Activated CD4-positive, alpha-beta T cell treated with anti-CD3 and anti-CD28 coated beads, Interleukin-2, amount 10 ng/mL, durations not matched to agents 7 days and 5 days (primary cell): ENCODE measurements around the gene FOXB1. TPM values are rescaled to one million over a fixed set of nuclear protein-coding genes. Genes with fewer than 3 reads are reported as not detected.

Source experiments
- CTCF ChIA-PET: fragments of 350-600 bp; sonication (Branson Sonifier 250); formaldehyde crosslinking; loops from one replicate; lab custom pipeline; 2021; ENCODE audit warnings: antibody characterized with exemption; lab: Charles Lee
- POLR2A ChIA-PET: fragments of 350-600 bp; sonication (Branson Sonifier 250); formaldehyde crosslinking; loops from one replicate; lab custom pipeline; 2021; ENCODE audit warnings: antibody characterized with exemption; lab: Charles Lee
- DNase-seq: peaks from one replicate; pipeline ENCODE4 v3.0.0-alpha.2; 2020
- H3K27ac Mint-ChIP-seq: one replicate; pipeline ENCODE4 v1.8.0; 2021; ENCODE audit warnings: mild to moderate bottlenecking, moderate library complexity, mixed read lengths
- H3K27me3 Mint-ChIP-seq: one replicate; pipeline ENCODE4 v1.8.0; 2021; ENCODE audit warnings: mixed read lengths
- H3K36me3 Mint-ChIP-seq: one replicate; pipeline ENCODE4 v1.8.0; 2021; ENCODE audit warnings: low read depth, mixed read lengths
- H3K4me1 Mint-ChIP-seq: one replicate; pipeline ENCODE4 v1.8.0; 2021; ENCODE audit warnings: mixed read lengths
- H3K4me3 Mint-ChIP-seq: one replicate; pipeline ENCODE4 v1.8.0; 2021; ENCODE audit warnings: mild to moderate bottlenecking, moderate library complexity, mixed read lengths
- H3K9me3 Mint-ChIP-seq: one replicate; pipeline ENCODE4 v1.8.0; 2021; ENCODE audit warnings: mixed read lengths
- total RNA-seq, 2 experiments: library from RNA; stranded (reverse); gene quantifications; one replicate each; pipeline ENCODE4 v1.2.3, GENCODE V29; 2021

FOXB1 gene
- under 1 TPM; 0.54 to 0.57 TPM for total RNA-seq

DNA sequence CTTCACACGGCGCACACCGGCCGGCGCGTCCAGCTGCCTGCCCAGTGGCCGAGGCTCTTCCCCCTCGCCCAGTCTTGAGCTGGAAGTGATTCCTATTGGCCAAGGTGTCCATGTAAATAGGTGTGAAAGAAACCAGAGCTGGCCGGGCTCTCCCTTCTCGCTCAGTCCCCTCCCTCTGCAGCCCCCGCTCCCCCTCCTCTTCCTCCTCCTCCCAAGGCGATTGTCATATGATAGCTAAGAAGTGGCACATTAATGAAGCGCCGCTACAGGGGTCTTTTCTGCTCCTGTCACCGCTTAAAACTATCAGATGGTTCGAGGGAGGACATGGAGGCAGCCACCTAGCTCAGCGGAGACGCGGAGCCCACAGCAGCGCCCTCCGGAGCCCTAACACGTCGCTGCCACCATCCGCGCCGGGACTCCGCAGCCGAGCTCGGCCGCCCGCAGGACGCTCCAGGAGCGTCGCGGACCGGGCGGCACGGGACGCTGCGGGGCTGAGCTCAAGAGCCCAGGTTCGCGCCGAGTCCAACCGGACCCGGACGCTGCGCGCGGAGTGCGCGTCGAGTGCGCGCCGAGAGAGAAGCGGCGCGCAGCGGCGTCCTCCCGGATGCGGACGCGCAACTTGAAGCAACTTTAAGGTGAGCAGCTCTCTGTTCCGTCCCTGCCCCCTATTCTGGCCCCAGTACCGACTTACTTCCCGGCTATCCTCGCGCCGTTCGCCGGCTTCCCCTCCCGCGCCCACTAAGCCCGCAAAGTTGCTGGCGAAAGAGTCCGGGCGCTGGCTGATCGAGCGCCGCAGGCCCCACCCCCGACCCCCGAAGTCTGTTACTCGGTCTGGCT is at the start of gene FOXB1:
TSS of gene FOXB1 (plus strand) at position 303 of the 837 bp plus-strand sequence. CDS start 653 bp downstream, outside the sequence.
- Mint-ChIP-seq H3K4me1 (peaks cover 66% of the 10 kb centered on the region), H3K36me3 (peaks cover 10% of the 10 kb centered on the region), H3K27me3 (peaks cover 91% of the 10 kb centered on the region), H3K4me3 (peak within 1 kb of the TSS; percentile 91), H3K27ac (peak within 1 kb of the TSS; percentile 93), H3K9me3 (peaks cover 3% of the 10 kb centered on the region)
- ChIA-PET CTCF (interaction anchor here (0.6 to 2.1 kb wide), 9 partner anchors 10 to 224 kb away, joined by 3 to 13 read pairs (median 3); no protein-coding TSS in a partner anchor), POLR2A (interaction anchor here (0.6 kb wide), 1 partner anchor 38 kb away, joined by 3 read pairs; no protein-coding TSS in a partner anchor)
- DNase-seq, result peak; percentile 41

DNA sequence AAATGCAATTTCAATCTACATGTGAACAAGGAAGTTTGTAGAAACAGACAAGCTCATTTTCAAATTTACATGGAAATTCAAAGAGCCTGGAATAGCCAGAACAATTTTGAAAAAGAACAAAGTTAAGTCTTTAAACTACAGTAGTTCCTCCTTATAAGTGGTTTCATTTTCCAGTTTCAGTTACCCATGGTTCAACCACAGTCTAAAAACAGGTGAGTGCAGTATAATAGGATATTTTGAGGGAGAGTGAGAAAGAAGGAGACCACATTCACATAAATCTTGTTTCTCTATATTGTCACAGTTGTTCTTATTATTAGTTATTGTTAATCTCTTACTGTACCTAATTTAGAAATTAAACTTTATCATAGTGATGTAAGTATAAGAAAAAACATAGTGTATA is 45.8 kb upstream of the FOXB1 start:
- no peak for DNase-seq
- CTCF ChIA-PET, result no interaction called here
- Mint-ChIP-seq H3K9me3 (peaks cover 44% of the 10 kb centered on the region), H3K27me3 (peaks cover 23% of the 10 kb centered on the region), H3K36me3 (peaks cover 18% of the 10 kb centered on the region), H3K27ac (no peak overlapping the region), H3K4me1 (peaks cover 5% of the 10 kb centered on the region), H3K4me3 (no peak overlapping the region)
- POLR2A ChIA-PET, result no interaction called here

DNA sequence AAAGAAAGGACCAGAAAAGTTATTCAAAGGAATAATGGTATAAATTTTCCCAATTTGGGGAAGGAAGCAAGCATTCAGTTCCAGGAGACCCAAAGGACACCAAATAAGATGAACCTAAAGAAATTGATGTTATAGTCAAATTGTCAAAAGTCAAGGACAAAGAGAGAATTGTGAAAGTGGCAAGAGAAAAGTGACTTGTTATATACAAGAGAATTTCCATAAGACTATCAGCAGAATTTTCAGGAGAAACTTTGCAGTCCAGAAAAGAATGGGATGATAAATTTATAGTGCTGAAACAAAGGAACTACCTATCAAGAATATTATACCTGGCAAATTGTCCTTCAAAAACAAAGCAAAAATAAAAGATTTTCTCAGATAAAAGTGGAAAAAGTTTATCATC is 43.8 kb upstream of the FOXB1 start:
- ChIA-PET CTCF (interaction anchor here (0.6 to 1.4 kb wide), 2 partner anchors 34 to 240 kb away, joined by 3 to 4 read pairs; no protein-coding TSS in a partner anchor), POLR2A (no interaction called here)
- peaks cover 54% of the 10 kb centered on the region for H3K9me3 Mint-ChIP-seq
- H3K27ac Mint-ChIP-seq, result no peak overlapping the region
- no peak overlapping the region for H3K4me3 Mint-ChIP-seq
- DNase-seq, result no peak
- H3K36me3 Mint-ChIP-seq, result peaks cover 21% of the 10 kb centered on the region
- H3K27me3 Mint-ChIP-seq, result peaks cover 22% of the 10 kb centered on the region
- H3K4me1 Mint-ChIP-seq, result peaks cover 5% of the 10 kb centered on the region

DNA sequence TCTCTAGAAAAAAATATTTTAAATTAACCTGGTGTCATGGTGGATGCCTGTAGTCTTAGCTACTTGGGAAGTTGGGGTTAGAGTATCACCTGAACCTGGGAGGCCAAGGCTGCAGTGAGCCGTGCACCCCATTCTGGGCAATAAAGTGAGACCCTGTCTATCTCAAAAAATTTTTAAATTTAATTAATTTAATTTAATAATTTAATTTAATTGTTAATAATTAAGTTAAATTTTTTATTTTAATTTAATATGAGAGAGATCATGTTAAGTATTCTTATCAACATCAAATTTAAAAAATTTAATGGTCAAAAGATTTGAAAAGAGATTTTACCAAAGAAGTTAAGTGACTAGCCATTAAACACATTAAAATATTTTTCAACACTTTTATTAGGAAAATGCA is 40.8 kb upstream of the FOXB1 start:
- no peak for DNase-seq
- Mint-ChIP-seq H3K27me3 (peaks cover 9% of the 10 kb centered on the region), H3K4me1 (peaks cover 15% of the 10 kb centered on the region), H3K27ac (no peak overlapping the region), H3K9me3 (peaks cover 36% of the 10 kb centered on the region), H3K4me3 (no peak overlapping the region), H3K36me3 (peaks cover 16% of the 10 kb centered on the region)
- POLR2A ChIA-PET, result no interaction called here
- CTCF ChIA-PET, result interaction anchor here (0.7 kb wide), 1 partner anchor 80 kb away, joined by 3 read pairs; no protein-coding TSS in a partner anchor

DNA sequence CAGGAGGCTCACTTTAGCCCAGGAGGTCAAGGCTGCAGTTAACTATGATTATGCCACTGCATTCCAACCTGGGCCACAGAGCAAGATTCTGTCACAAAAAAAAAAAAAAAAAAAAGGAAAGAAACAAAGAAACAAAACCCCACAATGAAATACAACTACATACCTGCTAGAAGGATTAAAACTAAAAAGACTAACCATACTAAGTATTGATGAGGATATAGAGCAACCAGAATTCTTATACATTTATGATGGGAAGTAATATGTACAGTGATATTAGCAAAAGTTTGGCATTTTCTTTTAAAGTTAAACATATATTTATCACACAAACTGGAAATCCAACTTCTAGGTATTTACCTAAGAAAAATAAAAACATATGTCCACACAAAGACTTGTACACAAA is 40.2 kb upstream of the FOXB1 start:
- Mint-ChIP-seq H3K27ac (no peak overlapping the region), H3K9me3 (peaks cover 36% of the 10 kb centered on the region)

DNA sequence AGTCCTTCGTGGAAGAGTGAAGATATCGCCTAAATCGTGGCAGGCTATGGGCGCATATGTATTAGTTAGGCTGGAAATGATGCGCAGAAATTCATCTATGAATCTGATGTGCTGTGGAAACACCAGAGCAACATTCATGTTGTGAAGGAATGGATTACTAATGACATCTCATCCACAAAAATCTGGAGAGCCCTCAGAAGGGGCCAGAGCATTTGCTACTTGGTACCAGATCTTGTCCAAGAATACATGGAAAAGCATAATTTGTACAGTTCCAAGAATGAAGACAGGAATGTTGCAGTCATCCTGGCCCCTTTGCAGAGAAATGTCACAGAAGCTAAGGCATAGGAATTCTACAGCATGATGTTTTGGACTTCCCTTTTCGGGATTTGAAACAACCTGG is 38.4 kb upstream of the FOXB1 start:
- Mint-ChIP-seq H3K27me3 (peaks cover 11% of the 10 kb centered on the region), H3K27ac (no peak overlapping the region), H3K4me1 (peaks cover 14% of the 10 kb centered on the region), H3K36me3 (peaks cover 9% of the 10 kb centered on the region), H3K4me3 (no peak overlapping the region), H3K9me3 (peaks cover 28% of the 10 kb centered on the region)
- POLR2A ChIA-PET, result no interaction called here
- CTCF ChIA-PET, result interaction anchor here (0.6 kb wide), 1 partner anchor 41 kb away, joined by 3 read pairs; no protein-coding TSS in a partner anchor
- no peak for DNase-seq

More for the DNA sequence above, 40.2 kb upstream of the FOXB1 start:
- H3K36me3 Mint-ChIP-seq, result peaks cover 16% of the 10 kb centered on the region
- H3K4me3 Mint-ChIP-seq, result no peak overlapping the region
- peaks cover 14% of the 10 kb centered on the region for H3K4me1 Mint-ChIP-seq
- POLR2A ChIA-PET, result no interaction called here
- H3K27me3 Mint-ChIP-seq, result peaks cover 9% of the 10 kb centered on the region
- CTCF ChIA-PET, result no interaction called here
- no peak for DNase-seq

DNA sequence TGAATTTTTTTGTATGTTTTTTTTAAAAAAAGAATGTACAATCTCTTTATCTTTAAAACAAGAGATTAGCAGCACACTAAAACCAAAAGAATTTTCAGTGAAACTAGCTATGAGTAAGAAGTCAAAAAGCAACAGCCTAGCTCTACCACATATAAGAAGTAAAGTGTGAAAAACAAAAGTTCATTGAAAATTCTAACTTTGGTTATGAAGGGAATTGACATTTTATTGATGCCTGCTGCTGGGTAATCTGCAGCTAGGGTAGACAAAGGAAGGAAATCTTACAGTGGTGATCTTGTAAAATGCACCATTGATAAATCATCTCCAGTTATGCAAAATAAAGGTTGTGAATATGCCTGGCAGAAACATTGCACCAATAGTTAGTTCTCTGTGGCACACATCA is 37.8 kb upstream of the FOXB1 start:
- peaks cover 7% of the 10 kb centered on the region for H3K36me3 Mint-ChIP-seq
- no peak overlapping the region for H3K27ac Mint-ChIP-seq
- ChIA-PET CTCF (interaction anchor here (0.5 to 0.6 kb wide), 2 partner anchors 41 to 251 kb away, joined by 3 to 4 read pairs; no protein-coding TSS in a partner anchor), POLR2A (no interaction called here)
- H3K9me3 Mint-ChIP-seq, result peaks cover 25% of the 10 kb centered on the region
- H3K4me3 Mint-ChIP-seq, result no peak overlapping the region
- H3K27me3 Mint-ChIP-seq, result peaks cover 9% of the 10 kb centered on the region
- peaks cover 14% of the 10 kb centered on the region for H3K4me1 Mint-ChIP-seq
- DNase-seq, result no peak

DNA sequence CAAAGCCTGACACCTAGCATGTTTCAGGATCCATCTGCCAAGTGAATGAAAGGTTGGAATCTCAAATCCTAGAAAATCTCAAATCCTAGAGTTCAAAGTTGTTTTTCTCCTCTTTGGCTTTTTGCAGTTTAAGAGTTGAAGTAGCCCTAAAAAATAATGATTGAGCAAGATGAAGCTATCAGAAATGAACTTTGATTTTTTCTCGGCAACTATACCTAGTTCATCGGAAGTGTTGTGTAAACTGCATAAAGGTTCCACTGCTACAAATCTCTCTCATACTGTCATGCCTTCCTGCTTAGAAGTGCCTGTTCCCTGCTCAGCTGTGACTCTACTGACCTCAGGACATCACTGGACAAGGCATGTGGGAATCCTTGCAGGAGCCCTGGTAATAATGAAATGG is 35.8 kb upstream of the FOXB1 start:
- H3K27ac Mint-ChIP-seq, result no peak overlapping the region
- no peak for DNase-seq
- ChIA-PET CTCF (interaction anchor here (0.6 to 1.6 kb wide), 2 partner anchors 9 to 51 kb away, joined by 4 to 8 read pairs; no protein-coding TSS in a partner anchor), POLR2A (no interaction called here)
- peaks cover 14% of the 10 kb centered on the region for H3K4me1 Mint-ChIP-seq
- H3K4me3 Mint-ChIP-seq, result no peak overlapping the region
- peaks cover 2% of the 10 kb centered on the region for H3K36me3 Mint-ChIP-seq
- peaks cover 15% of the 10 kb centered on the region for H3K27me3 Mint-ChIP-seq
- peaks cover 12% of the 10 kb centered on the region for H3K9me3 Mint-ChIP-seq

DNA sequence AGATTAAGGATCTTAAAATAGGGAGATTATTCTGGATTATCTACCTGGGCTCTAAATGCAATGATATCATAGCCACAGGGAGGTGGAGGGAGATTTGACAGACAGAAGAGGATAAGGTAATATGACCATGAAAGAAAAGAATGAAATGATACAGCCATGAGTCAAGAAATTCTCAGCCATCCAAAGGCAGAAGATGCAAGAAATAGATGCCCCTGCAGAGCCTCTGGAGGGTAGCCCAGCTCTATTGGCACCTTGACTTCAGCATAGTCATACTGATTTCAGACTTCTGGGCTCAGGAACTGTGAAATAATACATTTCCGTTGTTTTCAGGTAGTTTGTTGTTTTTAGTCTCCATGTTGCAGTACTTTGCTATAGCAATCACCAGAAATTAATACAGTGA is 31.9 kb upstream of the FOXB1 start:
- Mint-ChIP-seq H3K4me1 (peaks cover 26% of the 10 kb centered on the region), H3K4me3 (no peak overlapping the region), H3K9me3 (peaks cover 12% of the 10 kb centered on the region), H3K27ac (no peak overlapping the region), H3K36me3 (peaks cover 16% of the 10 kb centered on the region), H3K27me3 (peaks cover 16% of the 10 kb centered on the region)
- ChIA-PET POLR2A (interaction anchor here (0.7 kb wide), 1 partner anchor 15 kb away, joined by 3 read pairs; no protein-coding TSS in a partner anchor), CTCF (interaction anchor here (1.0 to 1.6 kb wide), 3 partner anchors 9 to 89 kb away, joined by 3 to 4 read pairs (median 3); no protein-coding TSS in a partner anchor)
- no peak for DNase-seq

DNA sequence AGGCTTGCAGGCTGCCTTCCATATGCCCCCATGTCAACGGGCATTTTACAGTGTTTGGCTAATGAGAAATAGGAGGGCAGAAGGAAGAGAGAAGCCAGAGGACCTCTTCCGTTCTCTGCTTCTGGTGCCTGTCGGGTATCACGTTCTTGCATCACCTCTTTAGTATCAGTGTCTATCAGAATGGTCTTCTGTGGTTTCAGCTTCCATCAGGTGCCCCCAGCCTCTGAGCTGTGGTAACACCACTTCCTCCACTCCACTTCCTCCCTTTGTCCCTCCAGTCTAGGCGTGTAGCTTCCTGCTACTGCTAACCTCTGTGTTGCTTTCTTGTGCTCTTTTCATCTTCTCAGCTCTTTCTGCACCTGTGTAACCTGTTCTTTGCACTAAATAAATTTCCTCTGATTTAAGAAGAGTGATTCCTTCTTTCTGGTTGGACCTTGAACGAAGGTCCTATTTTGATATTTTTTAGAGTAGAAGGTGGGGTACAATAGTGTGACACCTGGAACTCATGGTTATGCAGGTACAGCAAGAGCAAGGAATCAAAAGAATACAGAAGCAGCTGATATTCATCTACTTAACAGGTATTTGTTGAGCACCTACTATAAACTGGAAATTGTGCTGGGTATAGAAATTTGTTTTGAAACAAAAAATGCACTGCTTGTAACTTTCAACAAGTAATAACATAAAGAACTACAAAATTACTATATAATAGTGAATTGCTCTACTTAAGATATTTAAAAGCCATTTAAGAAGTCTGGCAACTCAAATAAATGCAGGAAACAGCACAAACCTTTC is 27.4 kb upstream of the FOXB1 start:
- peak overlapping the region; percentile 17 for H3K4me3 Mint-ChIP-seq
- CTCF ChIA-PET, result interaction anchor here (1.5 to 1.7 kb wide), 2 partner anchors 9 to 29 kb away, joined by 4 read pairs; no protein-coding TSS in a partner anchor
- H3K27me3 Mint-ChIP-seq, result peaks cover 19% of the 10 kb centered on the region
- H3K9me3 Mint-ChIP-seq, result peaks cover 10% of the 10 kb centered on the region
- peak; percentile 86 for DNase-seq
- H3K4me1 Mint-ChIP-seq, result peaks cover 36% of the 10 kb centered on the region
- POLR2A ChIA-PET, result no interaction called here
- H3K36me3 Mint-ChIP-seq, result peaks cover 19% of the 10 kb centered on the region
- peak overlapping the region; percentile 79 for H3K27ac Mint-ChIP-seq

DNA sequence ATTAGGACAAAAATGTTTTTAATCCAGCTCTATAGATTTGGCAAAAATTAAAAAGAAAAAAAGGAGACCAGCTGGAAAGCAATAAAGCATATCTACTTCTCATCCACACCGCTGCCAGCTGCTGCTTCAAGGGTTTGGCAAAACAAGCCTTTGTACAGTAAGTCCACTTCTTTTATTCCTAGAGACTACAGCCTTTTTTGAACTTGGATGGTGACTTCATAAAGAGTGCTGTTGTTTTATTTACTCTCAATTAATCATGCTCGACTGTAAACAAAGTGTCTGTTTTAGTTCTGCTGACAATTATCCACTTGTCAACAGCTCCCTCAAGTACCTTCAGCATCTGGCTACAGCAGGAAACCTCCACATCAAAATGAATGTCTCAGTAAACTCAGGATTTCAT is 12.3 kb upstream of the FOXB1 start:
- DNase-seq, result no peak
- POLR2A ChIA-PET, result no interaction called here
- Mint-ChIP-seq H3K27me3 (peaks cover 86% of the 10 kb centered on the region), H3K36me3 (no peaks in the 10 kb centered on the region), H3K9me3 (no peaks in the 10 kb centered on the region), H3K4me1 (peaks cover 28% of the 10 kb centered on the region), H3K4me3 (no peak overlapping the region), H3K27ac (no peak overlapping the region)
- CTCF ChIA-PET, result no interaction called here

DNA sequence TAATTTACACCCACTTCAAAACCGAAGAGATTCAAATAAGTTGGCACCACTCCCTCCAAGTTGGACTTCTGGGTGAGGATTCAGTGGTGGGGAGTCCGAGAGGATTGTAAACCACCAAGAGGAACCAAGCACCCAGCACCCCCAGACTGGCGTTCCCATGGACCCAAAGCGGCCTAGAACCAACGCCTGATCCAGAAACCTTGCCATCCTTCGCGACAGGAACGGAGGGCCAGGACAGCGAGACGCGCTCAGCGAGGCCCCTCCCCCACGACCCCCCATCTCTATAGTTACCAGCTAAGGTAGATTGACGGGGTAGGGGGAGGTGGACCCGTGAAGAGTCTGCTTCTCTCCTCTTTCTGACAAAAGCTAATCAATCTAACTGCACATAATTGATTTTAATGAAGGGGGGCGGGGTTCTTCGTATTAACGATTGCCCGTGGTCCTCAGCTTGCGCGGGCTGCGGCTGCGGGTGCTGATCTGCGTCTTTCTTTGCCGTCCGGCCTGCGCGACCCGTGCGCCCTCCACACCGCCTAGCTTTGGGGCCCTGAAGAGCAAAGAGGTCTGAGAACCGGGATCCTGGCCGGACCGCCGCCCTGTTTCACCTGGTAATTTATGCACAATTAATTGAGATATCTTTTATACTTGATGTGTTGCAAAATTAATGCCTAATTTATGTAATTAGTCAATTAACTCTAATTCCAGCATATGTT is 10.9 kb upstream of the FOXB1 start:
- ChIA-PET CTCF (interaction anchor here (0.8 to 1.7 kb wide), 3 partner anchors 16 to 77 kb away, joined by 3 to 5 read pairs (median 3); no protein-coding TSS in a partner anchor), POLR2A (no interaction called here)
- Mint-ChIP-seq H3K27ac (no peak overlapping the region), H3K9me3 (no peaks in the 10 kb centered on the region), H3K27me3 (peaks cover 90% of the 10 kb centered on the region), H3K4me3 (peak overlapping the region; percentile 13), H3K36me3 (no peaks in the 10 kb centered on the region), H3K4me1 (peaks cover 40% of the 10 kb centered on the region)
- DNase-seq, result no peak
